Endometrial microvascular endothelial cells (primary cell): ENCODE results near the gene CHPF2. TPM values are rescaled to one million over a fixed set of nuclear protein-coding genes. Genes with fewer than 3 reads are reported as not detected.

Source experiments
- in situ Hi-C: cut with HindIII; loops from 2 replicates; pipeline ENCODE4 v1.10.0; 2017; ENCODE audit warnings: low sequenced_read_pairs, low pct_unique_long_range_greater_than_20kb; ENCODE audit errors: inconsistent ontology term
- total RNA-seq: library from RNA; depleted of rRNA; stranded (reverse); fragments of >200 nt; gene quantifications from one replicate; pipeline ENCODE4 v1.2.3, GENCODE V29; 2015; ENCODE audit errors: inconsistent ontology term

The CHPF2 gene
- total RNA-seq, 1 donor from 2014 or later = 70.0 TPM

DNA sequence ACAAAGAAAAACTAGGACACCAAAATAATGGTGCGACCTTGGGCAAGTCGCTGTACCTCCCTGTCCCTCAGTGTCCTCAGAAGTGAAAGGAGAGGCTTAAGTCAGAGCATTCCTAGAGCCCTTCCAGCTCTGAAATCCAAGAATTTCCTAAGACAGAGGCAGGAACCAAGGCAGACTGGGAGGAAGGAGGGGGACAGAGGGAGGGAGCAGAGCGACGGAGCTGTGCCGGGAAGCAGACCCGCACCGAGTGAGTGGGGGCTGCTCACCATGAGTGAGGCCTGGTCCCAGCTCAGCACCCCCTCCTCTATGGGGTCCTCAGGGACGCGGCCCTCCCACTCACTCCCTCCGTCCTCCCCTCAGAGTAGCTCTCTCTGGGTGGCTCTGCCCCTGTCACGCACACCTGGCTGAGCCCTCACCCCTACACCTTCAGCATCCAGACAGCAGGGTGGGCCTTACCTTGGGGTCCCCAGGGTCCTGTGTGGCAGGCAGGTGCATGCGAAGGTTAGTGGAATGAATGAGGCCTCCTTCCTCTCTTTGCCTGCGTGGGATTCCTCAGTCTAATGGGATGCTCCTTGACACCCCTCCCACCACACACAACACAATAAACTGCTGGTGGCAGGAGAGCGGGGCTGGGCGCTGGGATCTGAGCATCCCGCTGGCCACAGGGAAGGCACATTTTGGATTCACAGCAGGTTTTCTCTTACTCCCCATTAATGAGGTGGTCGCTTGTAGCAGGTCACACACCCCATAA lies 20.9 kb downstream of the CHPF2 start:
- in situ Hi-C loops = no loop called here

DNA sequence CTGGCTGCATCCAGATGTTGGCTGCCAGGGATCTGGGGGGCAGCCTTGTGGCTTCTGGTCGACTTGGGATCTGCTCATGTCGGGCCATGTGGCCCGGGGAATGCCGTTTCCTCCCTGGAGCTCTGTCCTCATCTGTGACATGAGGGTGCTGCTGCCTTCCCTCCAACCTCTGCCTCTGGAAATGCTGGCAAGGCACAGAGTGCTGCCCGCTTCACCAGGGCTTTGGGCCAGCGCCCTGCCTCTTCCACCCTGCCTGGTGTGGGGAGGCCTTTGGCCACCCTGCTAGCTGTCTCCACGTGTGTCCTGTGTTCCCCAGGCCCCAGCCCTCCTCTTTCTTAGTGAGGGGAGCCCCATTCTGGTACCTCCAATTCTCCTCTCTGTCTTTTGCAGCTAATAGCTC lies 22.0 kb downstream of the CHPF2 start:
- in situ Hi-C loops = no loop called here

DNA sequence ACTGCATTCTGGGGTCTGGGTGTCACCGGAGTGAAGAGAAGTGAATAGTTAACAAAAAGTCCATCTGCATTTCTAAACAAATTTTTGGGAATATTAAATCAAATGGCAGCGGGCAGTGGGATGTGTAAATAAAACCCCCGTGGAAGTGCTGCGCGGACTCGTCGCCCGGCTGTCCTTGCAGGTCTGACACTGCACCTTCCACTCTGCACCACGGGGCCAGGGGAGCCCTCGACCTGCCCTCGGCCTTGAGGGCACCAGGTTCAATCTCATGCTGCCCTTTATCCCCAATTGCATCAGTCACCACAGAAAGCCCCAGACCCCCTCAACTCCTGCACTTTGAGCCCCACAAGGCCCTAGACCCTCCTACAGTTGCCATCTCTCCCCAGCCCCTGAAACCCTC lies 22.6 kb downstream of the CHPF2 start:
- in situ Hi-C loops = no loop called here

DNA sequence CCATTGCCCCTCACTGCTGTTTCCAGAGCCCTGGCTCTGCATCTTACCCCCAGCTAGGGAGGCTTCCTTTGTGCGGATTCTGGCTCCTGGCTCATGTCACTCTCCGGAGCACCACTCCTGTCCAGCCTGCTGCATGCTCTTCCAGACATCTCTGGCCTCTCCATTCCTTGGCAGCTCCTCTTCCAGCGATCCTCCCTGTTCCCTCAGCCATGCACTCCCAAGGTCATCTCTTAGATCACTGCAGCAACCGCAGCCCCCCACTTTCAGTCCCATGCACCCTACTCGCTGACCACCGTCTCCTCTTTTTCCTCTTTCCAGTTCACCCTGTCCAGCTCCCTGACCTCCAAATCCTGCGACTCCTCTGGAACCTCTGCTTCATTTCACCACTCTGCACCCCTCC lies 23.1 kb downstream of the CHPF2 start:
- in situ Hi-C loops = no loop called here

DNA sequence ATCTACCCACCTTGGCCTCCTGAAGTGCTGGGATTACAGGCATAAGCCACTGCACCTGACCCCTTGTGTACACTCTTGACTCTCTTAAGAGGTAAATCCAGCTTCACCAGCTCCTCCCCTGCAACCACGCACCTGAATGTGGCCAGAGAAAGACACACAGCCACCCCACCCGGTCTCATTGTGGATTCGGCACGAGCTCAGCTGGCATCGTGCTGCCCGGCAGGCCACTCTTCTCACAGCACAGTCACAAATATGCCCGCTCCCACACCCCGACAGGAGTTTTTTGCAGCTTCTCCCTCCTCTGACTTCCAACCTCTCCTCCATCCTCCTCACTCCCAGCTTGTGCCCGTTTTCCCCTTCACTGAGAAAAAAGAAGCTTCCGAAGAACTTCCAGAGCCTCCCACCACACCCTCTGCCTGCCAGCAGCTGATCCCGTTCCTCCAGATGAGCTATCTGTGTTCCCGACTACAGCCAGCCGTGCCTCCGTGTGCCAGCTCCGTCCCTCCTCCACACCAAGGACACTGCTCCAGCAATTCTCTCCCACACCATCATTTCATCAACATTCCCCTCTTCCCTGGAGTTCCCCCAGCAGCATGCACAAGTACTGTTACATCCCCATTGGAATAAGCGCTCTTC lies 24.2 kb downstream of the CHPF2 start:
- in situ Hi-C loops = no loop called here

DNA sequence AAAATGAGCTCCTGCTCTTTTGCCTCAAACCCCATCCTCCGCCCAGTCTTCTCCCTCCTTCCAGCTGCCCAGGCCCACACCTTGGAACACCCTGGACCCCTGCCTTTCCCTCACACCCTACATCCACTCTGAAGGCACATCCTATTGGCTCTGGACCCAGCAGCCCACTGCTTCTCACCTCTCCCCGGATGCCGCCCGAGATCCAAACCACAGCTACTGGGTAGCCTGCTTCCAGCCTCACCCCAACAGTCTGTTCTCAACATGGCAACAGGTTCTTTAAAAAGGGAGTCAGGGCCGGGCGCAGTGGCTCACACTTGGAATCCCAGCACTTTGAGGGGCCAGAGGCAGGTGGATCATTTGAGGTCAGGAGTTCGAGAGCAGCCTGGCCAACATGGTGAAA lies 25.7 kb downstream of the CHPF2 start:
- in situ Hi-C loops = no loop called here

DNA sequence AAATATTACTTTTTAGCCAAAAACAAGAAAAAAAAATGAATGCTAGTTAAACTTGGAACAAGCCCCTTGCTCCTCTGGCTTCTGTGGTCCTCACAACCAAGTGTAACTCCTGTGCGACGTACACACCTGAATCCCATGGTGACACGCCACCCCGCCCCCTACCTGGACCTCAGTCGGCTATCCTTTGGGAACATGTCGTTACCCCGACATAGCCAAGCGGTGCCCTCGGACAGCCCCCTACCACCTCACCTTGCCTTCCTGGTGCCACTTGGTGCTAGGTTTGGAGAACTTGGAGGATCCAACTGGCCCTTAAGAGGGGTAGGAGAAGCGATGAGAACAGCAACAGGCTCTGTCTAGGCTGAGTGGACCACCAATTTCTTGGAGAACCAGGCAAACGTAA lies 28.2 kb downstream of the CHPF2 start:
- in situ Hi-C loops = no loop called here

DNA sequence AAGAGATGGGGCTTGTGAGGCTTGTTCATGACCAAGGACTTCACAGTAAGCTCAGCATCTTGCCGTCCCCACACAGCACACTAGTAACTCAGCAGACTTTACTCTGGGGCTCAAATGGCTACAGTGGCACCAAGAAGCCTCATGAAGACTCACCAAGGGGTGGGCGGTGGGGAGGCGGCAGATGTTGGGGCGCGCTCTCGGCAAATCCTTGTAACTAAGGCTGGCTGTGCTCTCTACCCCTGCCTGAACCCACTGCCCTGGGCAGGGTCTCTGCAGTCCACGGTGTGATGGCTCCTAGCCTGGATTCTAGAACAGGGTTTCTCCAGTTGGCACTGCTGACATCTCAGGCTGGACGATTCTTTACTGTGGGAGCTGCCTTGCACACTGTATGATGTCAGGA lies 28.6 kb downstream of the CHPF2 start:
- in situ Hi-C loops = no loop called here

DNA sequence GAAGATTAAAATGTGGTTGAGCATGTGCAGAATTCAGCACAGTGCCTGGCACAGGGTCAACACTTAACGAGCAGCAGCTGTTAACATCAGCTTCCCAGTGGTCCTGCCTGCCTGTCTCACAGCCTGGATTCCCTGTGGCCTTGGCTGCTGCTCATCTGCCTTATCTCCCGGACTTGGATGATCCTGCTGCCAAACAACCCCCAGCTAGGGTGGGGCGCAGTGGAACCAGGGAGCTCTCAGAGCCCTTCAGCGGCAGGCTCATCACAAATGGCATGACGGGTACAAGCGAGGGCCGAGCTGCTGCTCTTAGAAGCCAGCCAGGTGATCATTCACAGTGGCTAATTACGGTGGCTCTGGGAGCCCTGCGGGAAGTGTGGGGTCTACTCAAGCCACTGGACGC lies 29.2 kb downstream of the CHPF2 start:
- in situ Hi-C loops = no loop called here

DNA sequence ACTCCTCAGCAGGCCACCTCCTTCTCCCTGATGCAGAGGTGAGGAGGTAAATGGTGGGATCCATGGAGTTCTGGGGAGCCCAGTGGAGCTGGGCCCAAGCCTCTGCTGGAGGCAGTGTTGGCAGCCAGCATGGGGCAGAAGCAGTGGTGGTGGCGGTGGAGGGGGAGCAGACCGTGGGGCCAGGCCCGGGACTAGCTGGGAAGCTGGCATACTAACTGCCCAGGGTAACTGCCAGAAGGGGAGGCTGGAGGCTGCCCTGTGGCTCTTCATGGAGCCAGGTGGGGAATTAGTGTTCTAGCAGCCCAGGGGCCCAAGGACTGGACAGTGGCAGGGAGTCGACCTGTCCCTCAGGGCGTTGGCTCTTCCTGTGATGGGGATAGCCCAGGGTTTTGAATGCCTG lies 32.3 kb downstream of the CHPF2 start:
- in situ Hi-C loops = no loop called here

DNA sequence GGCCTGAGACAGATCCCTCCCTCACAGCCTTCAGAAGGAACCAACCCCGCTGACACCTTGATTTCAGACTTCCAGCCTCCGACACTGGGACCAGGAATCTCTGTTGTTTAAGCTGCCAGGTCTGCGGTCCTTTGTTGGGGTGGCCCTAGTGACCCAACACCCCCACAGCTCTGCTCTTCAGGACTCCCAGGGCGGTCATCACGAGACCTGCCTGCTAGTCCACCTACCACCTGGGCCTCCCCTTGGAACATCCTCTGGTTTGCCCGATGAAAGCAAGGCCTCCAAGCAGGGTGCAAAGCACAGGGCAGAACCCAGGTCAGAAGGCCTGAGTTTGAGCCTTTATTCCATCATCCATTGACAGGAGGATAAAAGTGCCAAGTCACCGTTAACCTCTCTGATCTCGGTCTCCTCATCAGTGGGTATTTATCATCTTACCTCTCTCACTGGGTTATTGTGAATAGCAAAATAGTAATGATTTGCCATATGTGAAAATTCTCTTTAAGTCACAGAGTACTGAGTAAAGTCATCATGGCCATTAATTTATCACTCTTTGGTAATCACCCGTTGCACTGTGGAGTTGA lies 33.2 kb downstream of the CHPF2 start:
- in situ Hi-C loops = no loop called here

DNA sequence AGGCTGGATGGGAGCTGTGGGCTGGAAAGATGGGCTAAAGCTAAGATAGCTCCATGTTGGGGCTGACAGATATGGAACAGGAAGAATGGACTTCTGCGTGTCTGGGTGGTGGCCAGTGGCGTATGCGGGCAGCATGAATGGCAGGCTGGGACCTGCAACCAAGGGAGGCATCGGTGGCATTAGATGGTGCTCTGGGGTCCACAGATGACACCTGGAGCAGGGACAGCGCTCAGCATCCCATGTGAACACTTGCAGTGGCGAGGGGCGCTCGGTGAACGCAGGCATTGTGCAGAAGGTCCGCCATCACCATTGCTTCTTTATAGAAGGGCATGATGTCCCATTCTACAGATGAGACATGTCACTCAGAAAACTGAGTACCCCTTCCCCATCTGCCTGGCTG lies 37.2 kb downstream of the CHPF2 start:
- in situ Hi-C loops = no loop called here

DNA sequence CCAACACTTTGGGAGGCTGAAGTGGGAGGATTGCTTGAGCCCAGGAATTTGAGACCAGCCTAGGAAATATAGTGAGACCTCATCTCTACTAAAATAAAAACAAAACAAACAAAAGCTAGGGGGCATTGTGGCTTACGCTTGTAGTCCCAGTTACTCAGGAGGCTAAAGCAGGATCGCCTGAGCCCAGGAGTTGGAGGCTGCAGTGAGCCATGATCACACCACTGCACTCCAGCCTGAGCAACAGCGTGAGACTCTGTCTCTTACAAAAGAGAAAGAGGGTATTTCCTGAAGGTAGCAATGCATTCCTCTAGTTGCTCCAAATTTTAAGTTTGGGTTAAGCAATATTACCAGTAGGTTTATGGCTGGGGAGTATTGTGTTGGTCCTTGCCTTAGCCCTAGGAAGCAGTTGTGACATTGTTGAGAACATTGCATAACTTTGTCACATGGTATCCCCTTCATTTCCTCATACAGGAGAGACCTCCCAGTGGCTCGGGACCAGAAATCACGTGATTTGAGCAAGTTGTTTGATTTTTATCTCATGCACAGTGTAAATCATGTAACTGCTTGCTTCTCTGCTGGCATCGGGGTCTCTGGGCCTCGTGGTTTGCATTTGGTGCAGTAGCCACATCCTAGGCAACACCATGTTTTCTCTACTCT lies 39.5 kb downstream of the CHPF2 start:
- in situ Hi-C loops = no loop called here

DNA sequence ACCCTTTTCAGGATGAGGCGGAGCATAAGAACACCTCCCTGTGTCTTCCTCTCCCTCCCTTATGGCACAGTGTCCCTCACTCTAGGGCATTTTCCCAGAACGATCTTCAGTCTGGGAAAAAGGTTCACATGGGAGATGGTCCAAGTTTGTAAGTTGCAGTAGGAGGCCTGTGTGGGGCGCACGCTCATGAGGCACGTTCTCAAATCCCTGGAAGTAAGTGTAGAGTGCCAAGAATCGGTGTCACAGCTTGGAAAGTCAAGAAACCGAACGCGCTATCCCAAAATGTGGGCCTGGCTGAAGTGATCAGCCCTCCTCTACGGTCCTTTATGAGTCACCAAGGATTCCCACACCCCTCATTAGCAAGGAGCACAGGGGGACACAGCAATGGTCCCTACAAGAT lies 40.1 kb downstream of the CHPF2 start:
- in situ Hi-C loops = no loop called here

DNA sequence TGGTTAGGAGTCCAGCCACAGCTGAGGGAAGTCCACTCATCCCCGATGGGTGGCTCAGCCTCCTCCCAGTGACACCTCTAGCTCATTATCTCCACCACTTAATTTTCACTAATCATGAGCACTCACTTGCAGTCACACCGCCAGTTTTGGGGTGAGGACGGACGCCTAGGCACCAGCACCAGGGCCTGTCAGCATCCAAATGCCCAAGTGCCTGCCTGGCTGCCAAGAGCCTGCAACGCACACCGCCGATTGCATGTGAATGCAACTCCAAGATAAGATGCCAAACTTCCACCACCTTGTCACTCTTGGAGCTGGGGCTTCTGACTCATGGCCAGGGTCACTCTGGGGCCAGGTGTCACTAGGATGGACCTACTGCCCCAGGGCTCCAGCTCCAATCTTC lies 40.6 kb downstream of the CHPF2 start:
- in situ Hi-C loops = no loop called here

DNA sequence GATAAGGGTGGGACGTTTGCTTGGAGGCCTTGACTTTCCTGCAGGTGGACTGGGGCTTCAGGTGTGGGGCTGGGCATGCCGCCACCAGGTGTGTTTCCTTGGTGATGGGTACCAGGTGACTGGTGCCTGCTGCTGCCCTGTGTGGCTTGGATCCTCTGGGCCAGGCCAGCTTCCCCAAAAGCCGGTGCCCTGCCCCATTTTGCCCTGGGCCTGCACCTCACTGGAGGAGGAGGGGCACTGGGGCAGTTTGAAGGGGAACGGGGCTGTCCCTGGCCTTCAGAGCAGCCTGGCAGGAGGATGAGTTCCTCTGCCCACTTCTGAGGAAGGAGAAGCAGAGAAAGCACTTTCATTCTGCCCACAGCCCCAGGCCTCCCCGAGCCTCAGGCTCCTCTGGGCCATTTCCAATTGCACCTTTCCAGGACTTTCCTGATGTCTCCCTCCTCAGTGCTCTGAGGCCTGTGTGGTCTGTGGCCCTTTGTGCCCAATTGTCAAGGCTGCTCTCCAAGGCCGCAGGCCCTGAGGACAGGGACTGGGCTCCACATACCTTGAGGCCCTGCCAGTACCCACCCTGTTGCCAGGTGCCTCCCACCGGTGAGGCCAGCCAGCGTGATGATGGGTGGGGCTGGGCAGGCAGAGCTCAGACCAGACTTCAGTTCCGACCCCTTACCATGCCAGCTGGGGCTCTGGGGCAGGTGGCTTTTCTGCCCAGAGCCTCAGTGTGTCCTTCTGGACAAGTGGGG lies 41.5 kb downstream of the CHPF2 start:
- in situ Hi-C loops = no loop called here

DNA sequence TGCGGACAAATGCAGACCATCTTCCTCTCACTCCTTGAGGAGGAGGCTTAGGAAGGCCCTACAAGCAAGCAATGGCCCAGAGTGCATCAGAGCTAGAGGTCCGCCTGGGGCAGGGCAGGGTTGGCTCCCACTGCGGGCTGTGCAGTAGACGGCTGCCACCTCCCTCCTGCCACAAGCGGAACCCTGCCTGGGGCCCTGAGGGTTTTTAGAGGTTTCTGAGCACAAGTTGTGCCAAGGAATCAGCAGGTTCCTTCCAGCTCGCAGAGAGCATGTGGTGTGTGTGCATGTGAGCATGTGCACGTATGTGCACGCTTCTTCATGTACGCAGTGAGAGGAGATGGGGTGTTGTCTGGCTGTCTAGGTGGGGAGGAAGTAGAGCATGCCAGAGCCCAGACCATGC lies 42.1 kb downstream of the CHPF2 start:
- in situ Hi-C loops = no loop called here

DNA sequence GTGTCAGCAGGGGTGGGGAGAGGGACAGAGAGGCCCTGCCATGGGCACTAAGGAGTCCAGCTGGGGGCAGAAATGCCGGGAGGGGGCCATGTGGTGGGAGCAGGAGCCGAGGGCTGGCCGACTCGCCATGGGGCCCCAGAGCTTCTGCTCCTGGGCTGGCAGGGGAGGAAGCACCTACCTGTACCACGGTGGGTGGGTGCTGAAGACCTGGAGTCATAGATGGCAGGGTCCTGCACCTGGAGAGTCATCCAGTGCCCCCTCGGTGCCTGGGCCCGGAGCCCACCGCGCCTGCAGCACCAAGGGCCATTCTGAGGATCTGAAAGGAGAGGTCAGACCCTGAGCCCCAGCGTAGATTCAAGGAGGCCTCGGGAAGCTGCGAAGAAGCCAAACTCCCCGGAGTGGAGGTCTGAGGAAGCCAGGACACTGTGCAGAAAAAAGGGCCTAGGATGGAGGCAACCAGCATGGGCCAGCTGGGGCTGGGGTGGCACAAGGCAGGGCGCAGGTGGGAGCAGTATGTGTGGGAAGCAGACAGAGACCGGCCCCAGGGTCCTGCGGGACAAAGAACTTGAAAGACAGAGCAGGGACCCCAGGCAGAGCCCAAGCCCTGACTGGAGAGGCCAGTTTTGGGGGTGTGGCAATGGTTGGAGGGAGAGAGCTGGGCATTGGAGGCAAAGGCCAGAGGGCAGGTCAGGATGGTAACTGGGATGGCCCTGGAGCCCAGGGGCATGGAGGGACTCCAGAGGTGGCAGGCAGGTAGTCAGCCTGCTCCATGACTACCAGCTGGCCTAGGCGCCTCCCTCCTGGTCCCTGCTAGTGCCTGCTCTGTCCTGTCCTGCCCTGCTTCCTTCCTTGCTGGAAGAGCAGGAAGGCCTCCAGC lies 42.9 kb downstream of the CHPF2 start:
- in situ Hi-C loops = no loop called here
